ENCODE data around the gene SPINK7. TPM values are rescaled to one million over a fixed set of nuclear protein-coding genes. Genes with fewer than 3 reads are reported as not detected.
"Not testable (repeated sequence)": the region's sequence is repeated elsewhere in the genome, so short reads cannot be mapped to it uniquely, and the experiment has no call there.

Gene SPINK7
- polyA plus RNA-seq, 1 donor, result 0.06 TPM

- no peak overlapping the region for H3K4me3 ChIP-seq (ENCODE audit: low read length)
- no peaks in the 10 kb centered on the region for H3K36me3 ChIP-seq (ENCODE audit: control insufficient read depth, insufficient read depth, low read length)
- no peaks in the 10 kb centered on the region for H3K9me3 ChIP-seq (ENCODE audit: control insufficient read depth, low read depth, low read length)
- DNase-seq, result no peak
- H3K27ac ChIP-seq (ENCODE audit: low read length), result no peak overlapping the region
- no peaks in the 10 kb centered on the region for H3K27me3 ChIP-seq (ENCODE audit: control insufficient read depth, insufficient read depth, low read length)
- H3K4me1 ChIP-seq (ENCODE audit: control insufficient read depth, insufficient read depth, low read length), result no peaks in the 10 kb centered on the region
Observed at GRCh38 chr5:148309746-148310145, 2.5 kb upstream of the SPINK7 start.

- H3K9me3 ChIP-seq (ENCODE audit: control insufficient read depth, low read depth, low read length), result no peaks in the 10 kb centered on the region
- DNase-seq, result no peak
- H3K27ac ChIP-seq (ENCODE audit: low read length), result no peak overlapping the region
- H3K27me3 ChIP-seq (ENCODE audit: control insufficient read depth, insufficient read depth, low read length), result no peaks in the 10 kb centered on the region
- no CpG with 5 or more reads among the region's 3 CpGs for WGBS (ENCODE audit: insufficient coverage, low lambda C conversion rate)
- no peaks in the 10 kb centered on the region for H3K36me3 ChIP-seq (ENCODE audit: control insufficient read depth, insufficient read depth, low read length)
- no peak overlapping the region for H3K4me3 ChIP-seq (ENCODE audit: low read length)
- H3K4me1 ChIP-seq (ENCODE audit: control insufficient read depth, insufficient read depth, low read length), result no peaks in the 10 kb centered on the region
Observed at GRCh38 chr5:148311484-148311883, 739 bp upstream of the SPINK7 start.

GRCh38 chr5:148314187-148314586 is 2.0 kb downstream of the SPINK7 start:
- Histone ChIP-seq H3K4me3 (ENCODE audit: low read length) (no peak overlapping the region), H3K36me3 (ENCODE audit: control insufficient read depth, insufficient read depth, low read length) (no peaks in the 10 kb centered on the region), H3K9me3 (ENCODE audit: control insufficient read depth, low read depth, low read length) (no peaks in the 10 kb centered on the region), H3K4me1 (ENCODE audit: control insufficient read depth, insufficient read depth, low read length) (no peaks in the 10 kb centered on the region), H3K27me3 (ENCODE audit: control insufficient read depth, insufficient read depth, low read length) (no peaks in the 10 kb centered on the region), H3K27ac (ENCODE audit: low read length) (no peak overlapping the region)
- no peak for DNase-seq
- WGBS (ENCODE audit: insufficient coverage, low lambda C conversion rate), result no CpG with 5 or more reads among the region's 2 CpGs

GRCh38 chr5:148314731-148315130 is 2.5 kb downstream of the SPINK7 start:
- Histone ChIP-seq H3K27ac (ENCODE audit: low read length) (no peak overlapping the region), H3K9me3 (ENCODE audit: control insufficient read depth, low read depth, low read length) (no peaks in the 10 kb centered on the region), H3K36me3 (ENCODE audit: control insufficient read depth, insufficient read depth, low read length) (no peaks in the 10 kb centered on the region), H3K4me1 (ENCODE audit: control insufficient read depth, insufficient read depth, low read length) (no peaks in the 10 kb centered on the region), H3K4me3 (ENCODE audit: low read length) (no peak overlapping the region), H3K27me3 (ENCODE audit: control insufficient read depth, insufficient read depth, low read length) (no peaks in the 10 kb centered on the region)
- DNase-seq, result no peak
- 85% methylated on average over 3 of the region's 4 CpGs for WGBS (ENCODE audit: insufficient coverage, low lambda C conversion rate)

- not testable (repeated sequence) for H3K4me1 ChIP-seq (ENCODE audit: control insufficient read depth, insufficient read depth, low read length); H3K36me3 ChIP-seq (ENCODE audit: control insufficient read depth, insufficient read depth, low read length); H3K27me3 ChIP-seq (ENCODE audit: control insufficient read depth, insufficient read depth, low read length); H3K9me3 ChIP-seq (ENCODE audit: control insufficient read depth, low read depth, low read length)
- peak in 1 of 2 donors; percentile 27 for DNase-seq
- peak overlapping the region; percentile 32 for H3K27ac ChIP-seq (ENCODE audit: low read length)
- WGBS (ENCODE audit: insufficient coverage, low lambda C conversion rate), result no CpG with 5 or more reads among the region's 42 CpGs
- peak overlapping the region; percentile 43 for H3K4me3 ChIP-seq (ENCODE audit: low read length)
Observed at GRCh38 chr5:148320011-148320963, 8.1 kb downstream of the SPINK7 start.

GRCh38 chr5:148333262-148333849 is 21.1 kb downstream of the SPINK7 start:
- H3K4me3 ChIP-seq (ENCODE audit: low read length), result no peak overlapping the region
- no peaks in the 10 kb centered on the region for H3K4me1 ChIP-seq (ENCODE audit: control insufficient read depth, insufficient read depth, low read length)
- H3K27me3 ChIP-seq (ENCODE audit: control insufficient read depth, insufficient read depth, low read length), result no peaks in the 10 kb centered on the region
- H3K27ac ChIP-seq (ENCODE audit: low read length), result no peak overlapping the region
- no peaks in the 10 kb centered on the region for H3K36me3 ChIP-seq (ENCODE audit: control insufficient read depth, insufficient read depth, low read length)
- no peaks in the 10 kb centered on the region for H3K9me3 ChIP-seq (ENCODE audit: control insufficient read depth, low read depth, low read length)
- no peak for DNase-seq
- WGBS (ENCODE audit: insufficient coverage, low lambda C conversion rate), result no CpG with 5 or more reads among the region's 4 CpGs

- Histone ChIP-seq H3K27ac (ENCODE audit: low read length) (no peak within 1 kb of the TSS), H3K27me3 (ENCODE audit: control insufficient read depth, insufficient read depth, low read length) (no peaks in the 10 kb centered on the region), H3K4me1 (ENCODE audit: control insufficient read depth, insufficient read depth, low read length) (no peaks in the 10 kb centered on the region), H3K36me3 (ENCODE audit: control insufficient read depth, insufficient read depth, low read length) (no peaks in the 10 kb centered on the region), H3K4me3 (ENCODE audit: low read length) (no peak within 1 kb of the TSS), H3K9me3 (ENCODE audit: control insufficient read depth, low read depth, low read length) (no peaks in the 10 kb centered on the region)
- WGBS (ENCODE audit: insufficient coverage, low lambda C conversion rate), result 83% methylated on average over 1 of the region's 3 CpGs
- no peak for DNase-seq
Observed at GRCh38 chr5:148335259-148335658, 23.0 kb downstream of the SPINK7 start, which contains the start of gene SPINK9. SPINK9 (plus strand) TSS chr5:148335559; CDS start chr5:148335614, 55 bp downstream.

GRCh38 chr5:148336704-148337435 is 24.6 kb downstream of the SPINK7 start:
- Histone ChIP-seq H3K4me3 (ENCODE audit: low read length) (no peak overlapping the region), H3K9me3 (ENCODE audit: control insufficient read depth, low read depth, low read length) (no peaks in the 10 kb centered on the region), H3K4me1 (ENCODE audit: control insufficient read depth, insufficient read depth, low read length) (no peaks in the 10 kb centered on the region), H3K27me3 (ENCODE audit: control insufficient read depth, insufficient read depth, low read length) (no peaks in the 10 kb centered on the region), H3K27ac (ENCODE audit: low read length) (no peak overlapping the region), H3K36me3 (ENCODE audit: control insufficient read depth, insufficient read depth, low read length) (no peaks in the 10 kb centered on the region)
- no peak for DNase-seq
- no CpG with 5 or more reads among the region's 3 CpGs for WGBS (ENCODE audit: insufficient coverage, low lambda C conversion rate)

GRCh38 chr5:148342371-148343045 is 30.3 kb downstream of the SPINK7 start:
- no peak for DNase-seq
- Histone ChIP-seq H3K4me3 (ENCODE audit: low read length) (no peak overlapping the region), H3K9me3 (ENCODE audit: control insufficient read depth, low read depth, low read length) (no peaks in the 10 kb centered on the region), H3K27me3 (ENCODE audit: control insufficient read depth, insufficient read depth, low read length) (no peaks in the 10 kb centered on the region), H3K36me3 (ENCODE audit: control insufficient read depth, insufficient read depth, low read length) (no peaks in the 10 kb centered on the region), H3K27ac (ENCODE audit: low read length) (no peak overlapping the region), H3K4me1 (ENCODE audit: control insufficient read depth, insufficient read depth, low read length) (no peaks in the 10 kb centered on the region)
- no CpG with 5 or more reads among the region's 2 CpGs for WGBS (ENCODE audit: insufficient coverage, low lambda C conversion rate)

- no CpG with 5 or more reads among the region's 2 CpGs for WGBS (ENCODE audit: insufficient coverage, low lambda C conversion rate)
- H3K4me3 ChIP-seq (ENCODE audit: low read length), result no peak overlapping the region
- H3K4me1 ChIP-seq (ENCODE audit: control insufficient read depth, insufficient read depth, low read length), result no peaks in the 10 kb centered on the region
- no peak for DNase-seq
- no peaks in the 10 kb centered on the region for H3K27me3 ChIP-seq (ENCODE audit: control insufficient read depth, insufficient read depth, low read length)
- no peaks in the 10 kb centered on the region for H3K36me3 ChIP-seq (ENCODE audit: control insufficient read depth, insufficient read depth, low read length)
- no peaks in the 10 kb centered on the region for H3K9me3 ChIP-seq (ENCODE audit: control insufficient read depth, low read depth, low read length)
- H3K27ac ChIP-seq (ENCODE audit: low read length), result no peak overlapping the region
Observed at GRCh38 chr5:148343046-148343407, 30.8 kb downstream of the SPINK7 start.
